Osteoblast (primary cell): ENCODE measurements around the gene ZNF200. TPM values are rescaled to one million over a fixed set of nuclear protein-coding genes. Genes with fewer than 3 reads are reported as not detected.
"Not testable (repeated sequence)": the region's sequence is repeated elsewhere in the genome, so short reads cannot be mapped to it uniquely, and the experiment has no call there.

Experiments used
- DNase-seq: peaks from one replicate; pipeline ENCODE4 v3.0.0; 2011; ENCODE audit warnings: low spot score, mixed read lengths; ENCODE audit not compliant: insufficient read length; ENCODE audit errors: missing footprints
- H2AFZ ChIP-seq: 2 replicates; pipeline ENCODE4 v1.6.0; 2011; ENCODE audit warnings: mild to moderate bottlenecking, low read length
- H3K27ac ChIP-seq: 2 replicates; pipeline ENCODE4 v1.5.1; 2011; ENCODE audit warnings: mild to moderate bottlenecking, low read depth, low read length, moderate library complexity
- H3K27me3 ChIP-seq: 2 replicates; pipeline ENCODE4 v1.6.0; 2012; ENCODE audit warnings: mild to moderate bottlenecking, control low read depth, inconsistent platforms, low read length, moderate library complexity; ENCODE audit not compliant: insufficient read depth
- H3K36me3 ChIP-seq: 2 replicates; pipeline ENCODE4 v1.5.1; 2011; ENCODE audit warnings: mild to moderate bottlenecking, low read length, control low read depth, moderate library complexity; ENCODE audit not compliant: insufficient read depth
- H3K4me1 ChIP-seq: 2 replicates; pipeline ENCODE4 v1.5.1; 2011; ENCODE audit warnings: mild to moderate bottlenecking, low read length, control low read depth, moderate library complexity; ENCODE audit not compliant: insufficient read depth
- H3K4me2 ChIP-seq: 2 replicates; pipeline ENCODE4 v1.6.0; 2011; ENCODE audit warnings: mild to moderate bottlenecking, low read length; ENCODE audit not compliant: insufficient read depth
- H3K4me3 ChIP-seq: fragments of 200-600 bp; sonication (generic); 3 replicates; pipeline ENCODE4 v1.5.1; 2012; ENCODE audit warnings: mild to moderate bottlenecking, low read length, inconsistent platforms; ENCODE audit not compliant: insufficient read depth
- H3K79me2 ChIP-seq: 2 replicates; pipeline ENCODE4 v1.6.0; 2012; ENCODE audit warnings: mild to moderate bottlenecking, low read length, control low read depth, inconsistent platforms; ENCODE audit not compliant: insufficient read depth
- H3K9me3 ChIP-seq: 2 replicates; pipeline ENCODE4 v1.5.1; 2011; ENCODE audit warnings: low read depth, low read length, control low read depth
- H4K20me1 ChIP-seq: 2 replicates; pipeline ENCODE4 v1.6.0; 2012; ENCODE audit warnings: mild to moderate bottlenecking, low read length, control low read depth; ENCODE audit not compliant: insufficient read depth
- CTCF ChIP-seq: IDR thresholded peaks from 2 replicates; pipeline ENCODE4 v1.5.1; 2011; ENCODE audit warnings: mild to moderate bottlenecking, low read depth, low read length, moderate library complexity; ENCODE audit errors: extremely low read depth
- total RNA-seq: library from RNA; depleted of rRNA; stranded (reverse); fragments of >200 nt; gene quantifications from 2 replicates; pipeline ENCODE4 v1.2.3, GENCODE V29; 2012

Gene ZNF200
- total RNA-seq, 1 donor: 11.6 TPM

- no peak overlapping the region for H3K27ac ChIP-seq
- no peak overlapping the region for H3K4me3 ChIP-seq
- no peak overlapping the region for H2AFZ ChIP-seq
- H3K36me3 ChIP-seq: no peaks in the 10 kb centered on the region
- no peaks in the 10 kb centered on the region for H3K4me1 ChIP-seq
- no peaks in the 10 kb centered on the region for H3K79me2 ChIP-seq
- no peaks in the 10 kb centered on the region for H3K9me3 ChIP-seq
- H3K4me2 ChIP-seq: no peak overlapping the region
- DNase-seq: no peak
- H4K20me1 ChIP-seq: no peaks in the 10 kb centered on the region
- no peaks in the 10 kb centered on the region for H3K27me3 ChIP-seq
- no peak for TF ChIP-seq CTCF
These were observed 27.6 kb downstream of the ZNF200 start for GRCh38 chr16:3207086-3207953.

GRCh38 chr16:3205939-3206338 is 29.0 kb downstream of the ZNF200 start:
- not testable (repeated sequence) for H3K4me1 ChIP-seq, DNase-seq, H3K27ac ChIP-seq, H4K20me1 ChIP-seq, H3K79me2 ChIP-seq, H3K27me3 ChIP-seq, H3K4me2 ChIP-seq, H2AFZ ChIP-seq, H3K9me3 ChIP-seq, H3K36me3 ChIP-seq, H3K4me3 ChIP-seq

- no peak overlapping the region for H3K4me3 ChIP-seq
- H3K27me3 ChIP-seq: peaks cover 12% of the 10 kb centered on the region
- H3K9me3 ChIP-seq: no peaks in the 10 kb centered on the region
- H3K79me2 ChIP-seq: no peaks in the 10 kb centered on the region
- H3K36me3 ChIP-seq: no peaks in the 10 kb centered on the region
- no peak overlapping the region for H3K27ac ChIP-seq
- DNase-seq: no peak
- no peaks in the 10 kb centered on the region for H4K20me1 ChIP-seq
- no peaks in the 10 kb centered on the region for H3K4me1 ChIP-seq
- no peak overlapping the region for H2AFZ ChIP-seq
- H3K4me2 ChIP-seq: no peak overlapping the region
- no peak for TF ChIP-seq CTCF
These were observed 31.9 kb downstream of the ZNF200 start for GRCh38 chr16:3202903-3203539.

GRCh38 chr16:3198334-3199072 is 36.5 kb downstream of the ZNF200 start:
- Histone ChIP-seq H3K4me3 (no peak overlapping the region), H4K20me1 (no peaks in the 10 kb centered on the region), H3K79me2 (no peaks in the 10 kb centered on the region), H3K27ac (no peak overlapping the region), H3K36me3 (no peaks in the 10 kb centered on the region), H3K4me2 (no peak overlapping the region), H3K9me3 (no peaks in the 10 kb centered on the region), H3K4me1 (no peaks in the 10 kb centered on the region), H3K27me3 (peaks cover 15% of the 10 kb centered on the region), H2AFZ (no peak overlapping the region)
- DNase-seq: no peak
- no peak for TF ChIP-seq CTCF

GRCh38 chr16:3197694-3198333 is 37.1 kb downstream of the ZNF200 start:
- not testable (repeated sequence) for H3K4me2 ChIP-seq, H3K4me1 ChIP-seq, H3K36me3 ChIP-seq, H2AFZ ChIP-seq, H4K20me1 ChIP-seq, H3K4me3 ChIP-seq, H3K79me2 ChIP-seq, DNase-seq, H3K9me3 ChIP-seq, H3K27ac ChIP-seq
- H3K27me3 ChIP-seq: peaks cover 15% of the 10 kb centered on the region
